LNCaP clone FGC (cell line): Measurements from ENCODE around the gene SLC8A1.

Experiments used
- DNase-seq: peaks from one replicate; pipeline ENCODE4 v3.0.0-alpha.2; 2011; ENCODE audit warnings: low read depth
- H3K4me3 ChIP-seq: 2 replicates; pipeline ENCODE4 v1.5.1; 2011; ENCODE audit warnings: mild to moderate bottlenecking, low read depth, low read length, control low read depth
- CTCF ChIP-seq: IDR thresholded peaks from 2 replicates; pipeline ENCODE4 v1.5.1; 2012; ENCODE audit warnings: mild to moderate bottlenecking; ENCODE audit not compliant: control insufficient read depth, insufficient read depth; ENCODE audit errors: extremely low read depth

Gene SLC8A1

GRCh38 chr2:40268566-40268965 lies 183.3 kb downstream of the SLC8A1 start:
- no peak for DNase-seq
- no peak overlapping the region for H3K4me3 ChIP-seq
- no peak for TF ChIP-seq CTCF

DNA sequence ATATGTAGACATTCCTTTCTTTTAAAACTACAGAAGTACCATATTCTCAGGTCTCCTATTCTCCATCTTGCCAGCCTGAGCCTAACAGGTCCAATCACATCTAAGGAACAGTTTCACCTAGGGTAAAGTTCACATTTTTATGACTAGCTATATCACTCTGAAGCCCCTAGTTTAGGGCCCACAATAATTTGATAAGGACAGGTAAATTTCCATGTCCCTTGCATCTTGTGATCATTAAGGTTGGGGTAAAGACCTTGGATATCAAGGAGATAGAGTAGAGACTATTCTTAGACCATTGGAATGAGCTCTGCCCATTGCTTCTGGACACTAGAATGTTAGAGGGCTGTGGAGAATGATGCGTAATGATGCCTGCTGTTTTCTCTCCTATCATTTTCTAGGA lies 185.7 kb downstream of the SLC8A1 start:
- no peak for DNase-seq
- no peak for TF ChIP-seq CTCF
- H3K4me3 ChIP-seq: no peak overlapping the region

- TF ChIP-seq CTCF: no peak
- no peak overlapping the region for H3K4me3 ChIP-seq
- DNase-seq: no peak
Observed at GRCh38 chr2:40265602-40266001, 186.3 kb downstream of the SLC8A1 start.

DNA sequence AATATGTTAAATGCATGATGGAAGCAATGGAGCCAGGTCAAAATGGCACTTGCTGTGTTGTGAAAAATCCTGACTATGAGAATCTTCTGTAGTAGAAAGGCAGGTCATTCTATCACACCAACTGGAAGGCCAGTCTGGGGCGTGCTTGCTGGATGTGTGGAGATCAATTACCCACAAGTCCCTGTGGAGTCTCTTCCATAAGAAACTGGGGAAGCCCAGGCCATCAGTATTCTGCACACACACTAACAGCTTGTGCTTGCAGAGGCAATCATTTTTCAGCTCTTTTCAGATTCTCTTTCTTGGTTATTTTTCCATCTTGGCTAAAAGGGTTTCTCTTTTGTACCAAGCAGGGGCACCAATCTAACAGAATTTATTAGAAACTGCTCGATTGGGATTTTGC lies 190.8 kb downstream of the SLC8A1 start:
- no peak for TF ChIP-seq CTCF
- no peak overlapping the region for H3K4me3 ChIP-seq
- no peak for DNase-seq

DNA sequence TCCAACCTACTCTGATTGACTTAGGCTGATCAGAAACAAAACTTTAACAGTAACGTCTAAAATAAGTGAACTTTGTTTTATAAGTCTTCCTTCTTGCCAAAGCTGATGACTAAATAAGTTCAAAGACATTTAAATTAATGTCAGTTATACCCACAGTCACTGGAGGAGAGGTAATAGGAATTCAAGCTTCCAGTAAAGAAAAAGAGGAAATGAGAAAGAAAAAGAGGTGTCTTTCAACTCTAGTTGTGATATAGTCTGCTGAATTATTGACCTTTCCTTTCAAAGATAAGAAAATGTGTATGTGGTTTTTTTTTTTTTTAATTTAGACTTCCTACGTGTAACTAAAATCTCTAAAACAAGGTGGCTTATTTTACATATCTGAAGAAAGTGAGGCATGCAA lies 191.5 kb downstream of the SLC8A1 start:
- TF ChIP-seq CTCF: no peak
- no peak for DNase-seq
- H3K4me3 ChIP-seq: no peak overlapping the region

- no peak for DNase-seq
- no peak for TF ChIP-seq CTCF
- H3K4me3 ChIP-seq: no peak overlapping the region
Observed at GRCh38 chr2:40259900-40260299, 192.0 kb downstream of the SLC8A1 start.

DNA sequence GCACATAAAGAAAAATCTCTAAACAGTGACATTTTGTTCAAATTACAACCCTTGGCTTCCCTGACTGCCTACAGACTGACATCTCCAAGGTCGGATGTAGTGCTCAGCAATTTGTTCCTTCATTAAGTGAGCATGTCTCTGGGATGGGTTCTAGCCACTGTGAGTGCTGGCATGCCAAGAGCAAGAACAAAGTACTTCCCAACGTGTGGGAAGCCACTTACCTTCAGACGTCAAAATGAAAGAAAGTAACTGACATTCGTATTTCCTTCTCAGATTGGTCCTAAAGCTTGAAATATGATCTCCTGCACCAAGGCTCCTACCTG lies 193.8 kb downstream of the SLC8A1 start:
- no peak overlapping the region for H3K4me3 ChIP-seq
- no peak for TF ChIP-seq CTCF
- no peak for DNase-seq
